SK-N-SH treated with all-trans-retinoic acid at 6 μM for 48 hours (cell line): ENCODE data around the gene C14orf180.

Experiments used
- ATAC-seq: fragments of 200-7000 bp; cut with Tn5 transposase; 3 replicates; pipeline ENCODE4 v1.9.1; 2020; ENCODE audit warnings: mild to moderate bottlenecking, moderate library complexity
- ARNTL ChIP-seq: fragments of 450-650 bp; formaldehyde crosslinking; IDR thresholded peaks from 2 replicates; pipeline ENCODE4 v1.5.0; 2020; ENCODE audit warnings: low read depth, mild to moderate bottlenecking, moderate library complexity, borderline replicate concordance
- BACH2 ChIP-seq: fragments of 250-450 bp; sonication (Bioruptor Pico); IDR thresholded peaks from 2 replicates; pipeline ENCODE4 v1.9.0; 2021; ENCODE audit warnings: mild to moderate bottlenecking, borderline replicate concordance
- CSDC2 ChIP-seq: fragments of 250-450 bp; sonication (Bioruptor Pico); IDR thresholded peaks from 2 replicates; pipeline ENCODE4 v1.5.0; 2020; ENCODE audit warnings: mild to moderate bottlenecking, moderate library complexity
- CSRNP3 ChIP-seq: fragments of 250-450 bp; sonication (Bioruptor Pico); IDR thresholded peaks from 2 replicates; pipeline ENCODE4 v1.5.1; 2021; ENCODE audit warnings: mild to moderate bottlenecking, moderate library complexity
- ESRRG ChIP-seq: fragments of 250-450 bp; sonication (Bioruptor Pico); IDR thresholded peaks from 2 replicates; pipeline ENCODE4 v1.6.1; 2021; ENCODE audit warnings: mild to moderate bottlenecking
- GLIS3 ChIP-seq: fragments of 250-450 bp; sonication (Bioruptor Pico); IDR thresholded peaks from 2 replicates; pipeline ENCODE4 v1.5.0; 2020; ENCODE audit warnings: mild to moderate bottlenecking, moderate library complexity
- ISL1 ChIP-seq: fragments of 250-450 bp; sonication (Bioruptor Pico); IDR thresholded peaks from 2 replicates; pipeline ENCODE4 v2.1.2; 2022; ENCODE audit warnings: mild to moderate bottlenecking, moderate library complexity
- PPARA ChIP-seq: fragments of 250-450 bp; sonication (Bioruptor Pico); IDR thresholded peaks from 2 replicates; pipeline ENCODE4 v1.5.0; 2020; ENCODE audit warnings: mild to moderate bottlenecking, borderline replicate concordance
- RARB ChIP-seq: fragments of 250-450 bp; sonication (Bioruptor Pico); IDR thresholded peaks from 2 replicates; pipeline ENCODE4 v1.8.0; 2021; ENCODE audit warnings: mild to moderate bottlenecking, moderate library complexity
- SNAI2 ChIP-seq: fragments of 250-450 bp; sonication (Bioruptor Pico); IDR thresholded peaks from 2 replicates; pipeline ENCODE4 v1.5.0; 2020; ENCODE audit warnings: mild to moderate bottlenecking, moderate library complexity
- TCF4 ChIP-seq: fragments of 250-450 bp; sonication (Bioruptor Pico); IDR thresholded peaks from 2 replicates; pipeline ENCODE4 v1.8.0; 2021; ENCODE audit warnings: mild to moderate bottlenecking, moderate library complexity, borderline replicate concordance
- ZC3H10 ChIP-seq: fragments of 250-450 bp; sonication (Bioruptor Pico); IDR thresholded peaks from 2 replicates; pipeline ENCODE4 v1.5.1; 2021; ENCODE audit warnings: mild to moderate bottlenecking, moderate library complexity
- ZFP3 ChIP-seq: fragments of 250-450 bp; sonication (Bioruptor Pico); IDR thresholded peaks from 2 replicates; pipeline ENCODE4 v1.5.0; 2020; ENCODE audit warnings: mild to moderate bottlenecking, moderate library complexity
- ZNF565 ChIP-seq: fragments of 450-650 bp; formaldehyde crosslinking; conservative IDR thresholded peaks from 2 replicates; pipeline ENCODE4 v1.5.0; 2020; ENCODE audit warnings: low read depth, mild to moderate bottlenecking, moderate library complexity
- ZNF70 ChIP-seq: fragments of 450-650 bp; formaldehyde crosslinking; IDR thresholded peaks from 2 replicates; pipeline ENCODE4 v1.5.0; 2020; ENCODE audit warnings: mild to moderate bottlenecking, moderate library complexity
- TF ChIP-seq, protein P1 (sequence below): fragments of 250-450 bp; sonication (Bioruptor Pico); IDR thresholded peaks from 2 replicates; pipeline ENCODE4 v1.5.1; 2020; ENCODE audit warnings: low read depth, mild to moderate bottlenecking, moderate library complexity
- TF ChIP-seq, protein P2 (sequence below): fragments of 250-450 bp; sonication (Bioruptor Pico); IDR thresholded peaks from 2 replicates; pipeline ENCODE4 v1.8.0; 2020; ENCODE audit warnings: mild to moderate bottlenecking, moderate library complexity, borderline replicate concordance
- TF ChIP-seq, protein P3 (sequence below): fragments of 250-450 bp; sonication (Bioruptor Pico); IDR thresholded peaks from 2 replicates; pipeline ENCODE4 v1.8.0; 2021; ENCODE audit warnings: low read depth, mild to moderate bottlenecking, moderate library complexity, borderline replicate concordance
- TF ChIP-seq, protein P4 (sequence below): fragments of 250-450 bp; sonication (Bioruptor Pico); IDR thresholded peaks from 2 replicates; pipeline ENCODE4 v1.5.0; 2020; ENCODE audit warnings: mild to moderate bottlenecking, moderate library complexity

The C14orf180 gene

GRCh38 chr14:104600141-104600643 lies 20.6 kb downstream of the C14orf180 start:
- TF ChIP-seq, protein P1, sequence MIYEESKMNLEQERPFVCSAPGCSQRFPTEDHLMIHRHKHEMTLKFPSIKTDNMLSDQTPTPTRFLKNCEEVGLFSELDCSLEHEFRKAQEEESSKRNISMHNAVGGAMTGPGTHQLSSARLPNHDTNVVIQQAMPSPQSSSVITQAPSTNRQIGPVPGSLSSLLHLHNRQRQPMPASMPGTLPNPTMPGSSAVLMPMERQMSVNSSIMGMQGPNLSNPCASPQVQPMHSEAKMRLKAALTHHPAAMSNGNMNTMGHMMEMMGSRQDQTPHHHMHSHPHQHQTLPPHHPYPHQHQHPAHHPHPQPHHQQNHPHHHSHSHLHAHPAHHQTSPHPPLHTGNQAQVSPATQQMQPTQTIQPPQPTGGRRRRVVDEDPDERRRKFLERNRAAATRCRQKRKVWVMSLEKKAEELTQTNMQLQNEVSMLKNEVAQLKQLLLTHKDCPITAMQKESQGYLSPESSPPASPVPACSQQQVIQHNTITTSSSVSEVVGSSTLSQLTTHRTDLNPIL, result no peak
- TF ChIP-seq TCF4 (CRISPR knock-in tag), result peak; percentile 33; the same call in 1 of the 2 replicates
- TF ChIP-seq CSDC2 (CRISPR knock-in tag), result no peak
- peak; percentile 70 for ATAC-seq

- ATAC-seq, result no peak
- TF ChIP-seq, protein P1, result no peak
- TF ChIP-seq PPARA (no peak), BACH2 (CRISPR knock-in tag) (no peak), ARNTL (CRISPR knock-in tag) (no peak), CSDC2 (CRISPR knock-in tag) (no peak), CSRNP3 (CRISPR knock-in tag) (no peak), RARB (CRISPR knock-in tag) (no peak), ZNF565 (CRISPR knock-in tag) (no peak), GLIS3 (no peak), ZFP3 (CRISPR knock-in tag) (no peak), ZC3H10 (CRISPR knock-in tag) (no peak), ISL1 (no peak), TCF4 (CRISPR knock-in tag) (no peak), SNAI2 (CRISPR knock-in tag) (no peak), ZNF70 (no peak), ESRRG (no peak)
- TF ChIP-seq, protein P2, sequence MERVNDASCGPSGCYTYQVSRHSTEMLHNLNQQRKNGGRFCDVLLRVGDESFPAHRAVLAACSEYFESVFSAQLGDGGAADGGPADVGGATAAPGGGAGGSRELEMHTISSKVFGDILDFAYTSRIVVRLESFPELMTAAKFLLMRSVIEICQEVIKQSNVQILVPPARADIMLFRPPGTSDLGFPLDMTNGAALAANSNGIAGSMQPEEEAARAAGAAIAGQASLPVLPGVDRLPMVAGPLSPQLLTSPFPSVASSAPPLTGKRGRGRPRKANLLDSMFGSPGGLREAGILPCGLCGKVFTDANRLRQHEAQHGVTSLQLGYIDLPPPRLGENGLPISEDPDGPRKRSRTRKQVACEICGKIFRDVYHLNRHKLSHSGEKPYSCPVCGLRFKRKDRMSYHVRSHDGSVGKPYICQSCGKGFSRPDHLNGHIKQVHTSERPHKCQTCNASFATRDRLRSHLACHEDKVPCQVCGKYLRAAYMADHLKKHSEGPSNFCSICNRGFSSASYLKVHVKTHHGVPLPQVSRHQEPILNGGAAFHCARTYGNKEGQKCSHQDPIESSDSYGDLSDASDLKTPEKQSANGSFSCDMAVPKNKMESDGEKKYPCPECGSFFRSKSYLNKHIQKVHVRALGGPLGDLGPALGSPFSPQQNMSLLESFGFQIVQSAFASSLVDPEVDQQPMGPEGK (CRISPR knock-in tag), result no peak
- TF ChIP-seq, protein P3, sequence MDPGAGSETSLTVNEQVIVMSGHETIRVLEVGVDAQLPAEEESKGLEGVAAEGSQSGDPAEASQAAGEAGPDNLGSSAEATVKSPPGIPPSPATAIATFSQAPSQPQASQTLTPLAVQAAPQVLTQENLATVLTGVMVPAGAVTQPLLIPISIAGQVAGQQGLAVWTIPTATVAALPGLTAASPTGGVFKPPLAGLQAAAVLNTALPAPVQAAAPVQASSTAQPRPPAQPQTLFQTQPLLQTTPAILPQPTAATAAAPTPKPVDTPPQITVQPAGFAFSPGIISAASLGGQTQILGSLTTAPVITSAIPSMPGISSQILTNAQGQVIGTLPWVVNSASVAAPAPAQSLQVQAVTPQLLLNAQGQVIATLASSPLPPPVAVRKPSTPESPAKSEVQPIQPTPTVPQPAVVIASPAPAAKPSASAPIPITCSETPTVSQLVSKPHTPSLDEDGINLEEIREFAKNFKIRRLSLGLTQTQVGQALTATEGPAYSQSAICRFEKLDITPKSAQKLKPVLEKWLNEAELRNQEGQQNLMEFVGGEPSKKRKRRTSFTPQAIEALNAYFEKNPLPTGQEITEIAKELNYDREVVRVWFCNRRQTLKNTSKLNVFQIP (CRISPR knock-in tag), result no peak
- TF ChIP-seq, protein P4, sequence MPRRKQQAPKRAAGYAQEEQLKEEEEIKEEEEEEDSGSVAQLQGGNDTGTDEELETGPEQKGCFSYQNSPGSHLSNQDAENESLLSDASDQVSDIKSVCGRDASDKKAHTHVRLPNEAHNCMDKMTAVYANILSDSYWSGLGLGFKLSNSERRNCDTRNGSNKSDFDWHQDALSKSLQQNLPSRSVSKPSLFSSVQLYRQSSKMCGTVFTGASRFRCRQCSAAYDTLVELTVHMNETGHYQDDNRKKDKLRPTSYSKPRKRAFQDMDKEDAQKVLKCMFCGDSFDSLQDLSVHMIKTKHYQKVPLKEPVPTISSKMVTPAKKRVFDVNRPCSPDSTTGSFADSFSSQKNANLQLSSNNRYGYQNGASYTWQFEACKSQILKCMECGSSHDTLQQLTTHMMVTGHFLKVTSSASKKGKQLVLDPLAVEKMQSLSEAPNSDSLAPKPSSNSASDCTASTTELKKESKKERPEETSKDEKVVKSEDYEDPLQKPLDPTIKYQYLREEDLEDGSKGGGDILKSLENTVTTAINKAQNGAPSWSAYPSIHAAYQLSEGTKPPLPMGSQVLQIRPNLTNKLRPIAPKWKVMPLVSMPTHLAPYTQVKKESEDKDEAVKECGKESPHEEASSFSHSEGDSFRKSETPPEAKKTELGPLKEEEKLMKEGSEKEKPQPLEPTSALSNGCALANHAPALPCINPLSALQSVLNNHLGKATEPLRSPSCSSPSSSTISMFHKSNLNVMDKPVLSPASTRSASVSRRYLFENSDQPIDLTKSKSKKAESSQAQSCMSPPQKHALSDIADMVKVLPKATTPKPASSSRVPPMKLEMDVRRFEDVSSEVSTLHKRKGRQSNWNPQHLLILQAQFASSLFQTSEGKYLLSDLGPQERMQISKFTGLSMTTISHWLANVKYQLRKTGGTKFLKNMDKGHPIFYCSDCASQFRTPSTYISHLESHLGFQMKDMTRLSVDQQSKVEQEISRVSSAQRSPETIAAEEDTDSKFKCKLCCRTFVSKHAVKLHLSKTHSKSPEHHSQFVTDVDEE (CRISPR knock-in tag), result no peak
Observed at GRCh38 chr14:104600805-104601204, 21.2 kb downstream of the C14orf180 start.

DNA sequence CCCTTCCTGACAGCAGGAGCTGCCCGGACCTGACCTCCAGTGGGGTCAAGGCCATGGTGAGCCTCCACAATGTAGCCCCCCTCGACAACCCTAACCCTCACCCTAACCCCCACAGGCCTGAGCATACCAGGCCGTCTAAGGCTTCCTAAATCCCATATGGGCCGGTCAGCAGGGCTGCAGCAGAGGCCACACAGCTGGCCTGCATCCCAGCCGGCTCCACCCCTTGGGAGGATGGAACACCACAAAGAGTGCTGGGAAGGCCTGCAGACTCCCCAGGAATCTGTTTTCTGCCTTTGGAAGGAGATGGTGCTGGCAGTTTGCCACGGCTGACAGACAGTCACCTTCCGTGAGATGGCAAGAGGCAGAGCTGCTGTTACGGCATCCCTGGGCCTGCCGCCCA lies 22.2 kb downstream of the C14orf180 start:
- ATAC-seq, result peak; percentile 44; the same call in 2 of the 3 replicates
- TF ChIP-seq, protein P4 (CRISPR knock-in tag), result peak; percentile 38; the same call in 1 of the 2 replicates
- TF ChIP-seq TCF4 (CRISPR knock-in tag), result peak; percentile 16; the same call in 1 of the 2 replicates
- TF ChIP-seq ARNTL (CRISPR knock-in tag), result no peak
